ENCODE measurements around the gene TMEM200A.

DNA sequence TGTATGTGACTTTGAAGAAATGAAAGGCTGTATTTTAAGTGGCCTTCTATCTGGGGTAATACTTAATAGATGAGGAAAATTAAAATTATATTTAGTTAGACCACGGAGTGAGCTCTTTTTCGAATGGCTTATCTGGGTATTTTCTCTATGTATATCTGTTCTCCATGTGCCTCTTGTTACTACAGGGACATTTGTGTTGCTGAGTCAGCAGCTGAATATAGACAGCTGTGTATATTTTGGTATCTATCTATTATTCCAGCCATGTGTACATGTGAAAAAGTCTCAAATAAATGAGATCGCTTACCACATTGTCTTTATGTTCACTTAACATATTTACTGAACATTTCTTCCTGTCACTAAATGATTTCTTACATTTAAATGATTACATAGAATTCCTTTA is 57.2 kb downstream of the TMEM200A start:
- TF ChIP-seq, protein P1, sequence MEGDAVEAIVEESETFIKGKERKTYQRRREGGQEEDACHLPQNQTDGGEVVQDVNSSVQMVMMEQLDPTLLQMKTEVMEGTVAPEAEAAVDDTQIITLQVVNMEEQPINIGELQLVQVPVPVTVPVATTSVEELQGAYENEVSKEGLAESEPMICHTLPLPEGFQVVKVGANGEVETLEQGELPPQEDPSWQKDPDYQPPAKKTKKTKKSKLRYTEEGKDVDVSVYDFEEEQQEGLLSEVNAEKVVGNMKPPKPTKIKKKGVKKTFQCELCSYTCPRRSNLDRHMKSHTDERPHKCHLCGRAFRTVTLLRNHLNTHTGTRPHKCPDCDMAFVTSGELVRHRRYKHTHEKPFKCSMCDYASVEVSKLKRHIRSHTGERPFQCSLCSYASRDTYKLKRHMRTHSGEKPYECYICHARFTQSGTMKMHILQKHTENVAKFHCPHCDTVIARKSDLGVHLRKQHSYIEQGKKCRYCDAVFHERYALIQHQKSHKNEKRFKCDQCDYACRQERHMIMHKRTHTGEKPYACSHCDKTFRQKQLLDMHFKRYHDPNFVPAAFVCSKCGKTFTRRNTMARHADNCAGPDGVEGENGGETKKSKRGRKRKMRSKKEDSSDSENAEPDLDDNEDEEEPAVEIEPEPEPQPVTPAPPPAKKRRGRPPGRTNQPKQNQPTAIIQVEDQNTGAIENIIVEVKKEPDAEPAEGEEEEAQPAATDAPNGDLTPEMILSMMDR (conservative IDR thresholded peaks at IDR 0.05): no peak
- no peak for TF ChIP-seq EZH2 (IDR thresholded peaks at IDR 0.05; ENCODE audit: low read depth)
